Body of pancreas (tissue), 4 donors: ENCODE measurements around the gene GJB4.

Experiments used
- POLR2A ChIP-seq, 3 donors: fragments of 450-650 bp; IDR thresholded peaks; one replicate each; pipeline ENCODE4 v1.6.1; 2016; ENCODE audit warnings: antibody characterized with exemption in 3 of 3, mild to moderate bottlenecking in 2 of 3
- TF ChIP-seq, protein P1 (sequence below), 7 experiments: fragments of 450-650 bp in 4 of 7; fragments of 200-600 bp in 3 of 7; sonication (generic) in 3 of 7; IDR thresholded peaks; one replicate each; pipeline ENCODE4 v1.5.1; 2016 to 2019; ENCODE audit warnings: antibody characterized with exemption in 7 of 7

DNA sequence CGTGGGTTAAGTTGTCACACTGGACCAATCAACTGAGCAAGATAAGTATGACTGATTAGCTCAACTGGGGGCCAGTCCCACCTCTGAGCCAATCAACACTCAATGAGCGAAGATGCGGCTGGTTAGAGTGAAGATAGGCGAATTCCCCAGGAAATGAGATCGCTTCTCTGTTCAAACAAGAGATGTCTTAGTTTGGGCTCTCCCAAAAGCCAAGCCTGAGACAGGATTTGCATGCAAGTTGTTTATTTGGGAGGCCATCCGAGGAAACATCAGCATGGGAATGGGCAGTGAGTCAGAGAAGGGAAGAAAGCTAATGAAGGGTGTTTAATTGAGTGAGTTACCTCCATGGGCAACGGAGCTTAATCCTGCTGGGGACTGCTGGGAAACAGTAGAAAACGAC, 9.5 kb upstream of the GJB4 start:
- TF ChIP-seq, protein P1, sequence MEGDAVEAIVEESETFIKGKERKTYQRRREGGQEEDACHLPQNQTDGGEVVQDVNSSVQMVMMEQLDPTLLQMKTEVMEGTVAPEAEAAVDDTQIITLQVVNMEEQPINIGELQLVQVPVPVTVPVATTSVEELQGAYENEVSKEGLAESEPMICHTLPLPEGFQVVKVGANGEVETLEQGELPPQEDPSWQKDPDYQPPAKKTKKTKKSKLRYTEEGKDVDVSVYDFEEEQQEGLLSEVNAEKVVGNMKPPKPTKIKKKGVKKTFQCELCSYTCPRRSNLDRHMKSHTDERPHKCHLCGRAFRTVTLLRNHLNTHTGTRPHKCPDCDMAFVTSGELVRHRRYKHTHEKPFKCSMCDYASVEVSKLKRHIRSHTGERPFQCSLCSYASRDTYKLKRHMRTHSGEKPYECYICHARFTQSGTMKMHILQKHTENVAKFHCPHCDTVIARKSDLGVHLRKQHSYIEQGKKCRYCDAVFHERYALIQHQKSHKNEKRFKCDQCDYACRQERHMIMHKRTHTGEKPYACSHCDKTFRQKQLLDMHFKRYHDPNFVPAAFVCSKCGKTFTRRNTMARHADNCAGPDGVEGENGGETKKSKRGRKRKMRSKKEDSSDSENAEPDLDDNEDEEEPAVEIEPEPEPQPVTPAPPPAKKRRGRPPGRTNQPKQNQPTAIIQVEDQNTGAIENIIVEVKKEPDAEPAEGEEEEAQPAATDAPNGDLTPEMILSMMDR (IDR thresholded peaks at IDR 0.05), result no peak
- TF ChIP-seq POLR2A (IDR thresholded peaks at IDR 0.05), result no peak
